H1 (cell line): ENCODE results near the gene STX18. TPM values are rescaled to one million over a fixed set of nuclear protein-coding genes. Genes with fewer than 3 reads are reported as not detected.

Experiments
- CTCF ChIA-PET: fragments of 300-600 bp; sonication (Branson Sonifier 250); formaldehyde crosslinking; loops from one replicate; lab custom pipeline; 2021; ENCODE audit not compliant: partially characterized antibody; lab: Charles Lee
- POLR2A ChIA-PET: fragments of 300-600 bp; sonication (Branson Sonifier 250); formaldehyde crosslinking; loops from one replicate; lab custom pipeline; 2021; ENCODE audit warnings: inconsistent platforms; ENCODE audit not compliant: partially characterized antibody; lab: Charles Lee
- DNase-seq, 2 experiments: peaks; one replicate each; pipeline versions ENCODE4 v3.0.0 to v3.0.0-alpha.2; 2010 to 2022; ENCODE audit warnings: low spot score in 2 of 2, low read depth in 1 of 2, mixed read lengths in 1 of 2
- FAIRE-seq: peaks from 2 replicates; lab custom pipeline; 2011; peaks lifted over from hg19 to GRCh38; lab: Jason Lieb, UNC
- H2AFZ ChIP-seq: 2 replicates; pipeline ENCODE4 v1.8.1; 2012; ENCODE audit warnings: low read length, inconsistent platforms
- H2AK5ac ChIP-seq: 2 replicates; pipeline ENCODE4 v1.6.1; 2013; ENCODE audit warnings: low read depth, low read length
- H2BK120ac ChIP-seq: replicated peaks from 2 replicates; pipeline ENCODE3; 2013; ENCODE audit warnings: low read depth, low read length, inconsistent platforms
- H2BK12ac ChIP-seq: 2 replicates; pipeline ENCODE4 v1.6.1; 2013; ENCODE audit warnings: low read depth, low read length
- H2BK15ac ChIP-seq: 2 replicates; pipeline ENCODE4 v1.6.1; 2013; ENCODE audit warnings: low read length
- H2BK20ac ChIP-seq: 2 replicates; pipeline ENCODE4 v1.6.1; 2013; ENCODE audit warnings: low read length
- H2BK5ac ChIP-seq: 2 replicates; pipeline ENCODE4 v1.6.1; 2013; ENCODE audit warnings: low read depth, low read length
- H3K14ac ChIP-seq: 2 replicates; pipeline ENCODE4 v1.6.1; 2013; ENCODE audit warnings: inconsistent platforms; ENCODE audit not compliant: insufficient read length
- H3K18ac ChIP-seq: 2 replicates; pipeline ENCODE4 v1.6.1; 2013; ENCODE audit warnings: low read length; ENCODE audit errors: extremely low read depth
- H3K23ac ChIP-seq: 2 replicates; pipeline ENCODE4 v1.6.1; 2013; ENCODE audit warnings: inconsistent platforms; ENCODE audit not compliant: insufficient read length
- H3K23me2 ChIP-seq: 2 replicates; pipeline ENCODE4 v1.6.1; 2013; ENCODE audit warnings: low read depth, low read length
- H3K27ac ChIP-seq: 2 replicates; pipeline ENCODE4 v1.6.1; 2011; ENCODE audit warnings: low read depth, low read length, inconsistent platforms
- H3K27me3 ChIP-seq, 4 experiments: replicated peaks in 1 of 4; 1 replicate in 1 of 4; 2 replicates in 3 of 4; pipeline versions ENCODE4 v1.6.1 to v1.8.1; 2011 to 2013; ENCODE audit warnings: low read length in 3 of 4, mild to moderate bottlenecking in 3 of 4, inconsistent platforms in 2 of 4, mixed read lengths in 2 of 4, moderate library complexity in 1 of 4; ENCODE audit not compliant: control insufficient read depth in 3 of 4, insufficient read depth in 3 of 4; ENCODE audit errors: extremely low read depth in 1 of 4
- H3K36me3 ChIP-seq, 4 experiments: 2 replicates each; pipeline versions ENCODE4 v1.6.1 to v1.8.1; 2011 to 2013; ENCODE audit warnings: mild to moderate bottlenecking in 4 of 4, low read length in 3 of 4, moderate library complexity in 2 of 4, control low read depth in 1 of 4, inconsistent platforms in 1 of 4; ENCODE audit not compliant: insufficient read depth in 4 of 4, control insufficient read depth in 2 of 4
- H3K4ac ChIP-seq: replicated peaks from 2 replicates; pipeline ENCODE3; 2013; ENCODE audit warnings: low read length, low read depth, mixed read lengths, inconsistent platforms; ENCODE audit not compliant: insufficient read length
- H3K4me1 ChIP-seq, 4 experiments: replicated peaks in 1 of 4; 1 replicate in 1 of 4; 2 replicates in 3 of 4; pipeline versions ENCODE4 v1.6.1 to v1.8.1; 2011 to 2013; ENCODE audit warnings: low read length in 3 of 4, inconsistent platforms in 2 of 4, mixed read lengths in 1 of 4; ENCODE audit not compliant: insufficient read depth in 4 of 4, control insufficient read depth in 3 of 4
- H3K4me2 ChIP-seq, 2 experiments: 2 replicates each; pipeline versions ENCODE4 v1.6.1 to v1.8.1; 2011 to 2013; ENCODE audit warnings: low read depth in 2 of 2, low read length in 2 of 2, control low read depth in 1 of 2, inconsistent platforms in 1 of 2, mild to moderate bottlenecking in 1 of 2; ENCODE audit not compliant: insufficient read depth in 1 of 2
- H3K4me3 ChIP-seq, 4 experiments: fragments of 200-600, 300-600 bp in 1 of 4; sonication (generic), shearing (Covaris generic), sonication (Bioruptor Twin) in 1 of 4; 2 replicates each; pipeline versions ENCODE4 v1.5.1 to v1.8.1; 2011 to 2016; ENCODE audit warnings: low read length in 4 of 4, low read depth in 3 of 4, control low read depth in 2 of 4, inconsistent platforms in 2 of 4, mild to moderate bottlenecking in 2 of 4, mixed read lengths in 1 of 4, moderate library complexity in 1 of 4; ENCODE audit not compliant: insufficient read depth in 2 of 4; ENCODE audit errors: extremely low read depth in 1 of 4
- H3K56ac ChIP-seq: replicated peaks from 2 replicates; pipeline ENCODE3; 2013; ENCODE audit warnings: low read depth, mild to moderate bottlenecking, mixed read lengths, low read length, inconsistent platforms; ENCODE audit not compliant: insufficient read length
- H3K79me1 ChIP-seq: 2 replicates; pipeline ENCODE4 v1.6.1; 2013; ENCODE audit warnings: low read depth, low read length, control low read depth
- H3K79me2 ChIP-seq, 2 experiments: 2 replicates each; pipeline versions ENCODE4 v1.6.1 to v1.8.1; 2012 to 2013; ENCODE audit warnings: low read length in 2 of 2, mild to moderate bottlenecking in 2 of 2, inconsistent platforms in 1 of 2; ENCODE audit not compliant: insufficient read depth in 2 of 2, control insufficient read depth in 1 of 2
- H3K9ac ChIP-seq, 4 experiments: replicated peaks in 1 of 4; 1 replicate in 1 of 4; 2 replicates in 3 of 4; pipeline versions ENCODE4 v1.6.1 to v1.8.1; 2011 to 2013; ENCODE audit warnings: low read depth in 3 of 4, low read length in 3 of 4, control low read depth in 2 of 4, mild to moderate bottlenecking in 2 of 4, moderate library complexity in 2 of 4, inconsistent platforms in 1 of 4; ENCODE audit errors: extremely low read depth in 1 of 4
- H3K9me3 ChIP-seq, 2 experiments: 2 replicates each; pipeline versions ENCODE4 v1.6.1 to v1.8.1; 2012 to 2013; ENCODE audit warnings: mild to moderate bottlenecking in 2 of 2, moderate library complexity in 2 of 2, control low read depth in 1 of 2, inconsistent platforms in 1 of 2, low read depth in 1 of 2, low read length in 1 of 2, mixed read lengths in 1 of 2; ENCODE audit not compliant: insufficient read depth in 2 of 2
- H4K20me1 ChIP-seq, 2 experiments: replicated peaks in 1 of 2; 2 replicates each; pipeline versions ENCODE3 to v1.8.1; 2011 to 2013; ENCODE audit warnings: inconsistent platforms in 2 of 2, low read length in 2 of 2, mild to moderate bottlenecking in 1 of 2; ENCODE audit not compliant: insufficient read depth in 2 of 2, control insufficient read depth in 1 of 2
- H4K5ac ChIP-seq: 2 replicates; pipeline ENCODE4 v1.6.1; 2013; ENCODE audit warnings: low read length, low read depth, mixed read lengths, inconsistent platforms; ENCODE audit not compliant: insufficient read length
- H4K8ac ChIP-seq: 2 replicates; pipeline ENCODE4 v1.8.0; 2013; ENCODE audit warnings: mild to moderate bottlenecking, moderate library complexity, low read length, inconsistent platforms; ENCODE audit not compliant: insufficient read depth; ENCODE audit errors: extremely low read depth
- H4K91ac ChIP-seq: replicated peaks from 2 replicates; pipeline ENCODE3; 2013; ENCODE audit warnings: low read length, mixed read lengths, inconsistent platforms; ENCODE audit not compliant: insufficient read length
- MAX ChIP-seq: IDR thresholded peaks from 2 replicates; pipeline ENCODE4 v1.6.1; 2012; ENCODE audit warnings: inconsistent platforms
- WGBS, 2 experiments: shearing (Covaris generic) in 1 of 2; methylation state at CpG; one replicate each; pipeline versions ENCODE4 v1.1.6 to v1.1.7; 2013 to 2015; ENCODE audit warnings: low lambda C conversion rate in 2 of 2, mixed read lengths in 2 of 2, inconsistent platforms in 1 of 2, low coverage in 1 of 2, missing lambda C conversion rate in 1 of 2; ENCODE audit not compliant: insufficient replicate concordance in 2 of 2, insufficient coverage in 1 of 2, insufficient read length in 1 of 2; ENCODE audit errors: extremely low coverage in 1 of 2, missing lambda C conversion rate in 1 of 2; 5-methylcytosine and 5-hydroxymethylcytosine counted together
- polyA plus RNA-seq, 7 experiments: library from polyadenylated mRNA; depleted of rRNA in 3 of 7; stranded (reverse) in 5 of 7; unstranded in 2 of 7; fragments of >200 nt in 5 of 7; fragments of 200-250 nt in 2 of 7; gene quantifications; 1 replicate in 5 of 7; 2 replicates in 1 of 7; 4 replicates in 1 of 7; pipeline versions ENCODE4 v1.2.1 to v1.2.3, GENCODE V29; 2011 to 2013; ENCODE audit warnings: missing spikeins in 2 of 7, mixed read lengths in 2 of 7
- total RNA-seq: library from RNA; stranded (reverse); fragmentation: NEBNext Ultra II Directional; extraction: Animal tissue kit (Norgen Biotek cat#: 25700); gene quantifications from 2 replicates; pipeline ENCODE4 v1.2.1, GENCODE V29; 2021

STX18 gene
- total and polyA plus RNA-seq, 2 of the 8 experiments (the other 6 are each of a cell fraction or from before 2014, with no cell fraction given): 14.6 to 18.3 TPM

- H4K5ac ChIP-seq: no peak overlapping the region
- H2BK5ac ChIP-seq: no peak overlapping the region
- H2AK5ac ChIP-seq: no peak overlapping the region
- H3K4me3 ChIP-seq: no peak overlapping the region
- H3K36me3 ChIP-seq: peaks cover 0 to 13% (median under 1%) of the 10 kb centered on the region in 4 experiments; a peak in 4 of 8 replicates
- no peak overlapping the region for H3K14ac ChIP-seq
- no peaks in the 10 kb centered on the region for H3K23me2 ChIP-seq
- H2AFZ ChIP-seq: no peak overlapping the region
- H2BK15ac ChIP-seq: no peak overlapping the region
- no peak overlapping the region for H2BK20ac ChIP-seq
- H3K79me2 ChIP-seq: no peaks in the 10 kb centered on the region
- no peak overlapping the region for H3K4ac ChIP-seq
- no peak for TF ChIP-seq MAX
- TF ChIP-seq, all 59 proteins: peak for 0
- Histone ChIP-seq H3K79me1 (no peaks in the 10 kb centered on the region), H2BK12ac (no peak overlapping the region), H3K27me3 (no peaks in the 10 kb centered on the region), H3K56ac (no peak overlapping the region), H3K27ac (no peak overlapping the region), H3K9me3 (no peaks in the 10 kb centered on the region), H4K8ac (no peak overlapping the region), H3K4me2 (no peak overlapping the region), H2BK120ac (no peak overlapping the region), H3K4me1 (peaks cover 0 to 4% (median 1%) of the 10 kb centered on the region in 4 experiments; a peak in 2 of 7 replicates), H3K23ac (no peak overlapping the region), H3K9ac (no peak overlapping the region), H4K20me1 (peaks cover 3 to 6% of the 10 kb centered on the region in 2 experiments), H3K18ac (no peak overlapping the region), H4K91ac (no peak overlapping the region)
- no peak for FAIRE-seq
- 84% methylated on average over 5 of the region's 5 CpGs; no CpG with 5 or more reads in 1 of the 2 experiments for WGBS, 2 experiments
- ChIA-PET CTCF (interaction anchor here (1.0 to 4.1 kb wide), 3 partner anchors 10 to 18 kb away, joined by 5 to 17 read pairs (median 9); partner anchors contain the start of gene STX18), POLR2A (no interaction called here)
- no peak for DNase-seq
Measured at GRCh38 chr4:4560642-4561041, 18.8 kb upstream of the STX18 start.
